SK-N-SH (cell line): ENCODE measurements around the gene PELI2. TPM values are rescaled to one million over a fixed set of nuclear protein-coding genes. Genes with fewer than 3 reads are reported as not detected.

Source experiments
- CTCF ChIA-PET: fragments of 300-600, 350-600 bp; formaldehyde crosslinking; extraction: SDS; loops from one replicate; lab custom pipeline; 2021; lab: Yijun Ruan, JAX
- POLR2A ChIA-PET: fragments of 350-600 bp; sonication (Branson Sonifier 250); formaldehyde crosslinking; extraction: SDS; loops from one replicate; lab custom pipeline; 2020; ENCODE audit warnings: antibody characterized with exemption, inconsistent platforms; lab: Yijun Ruan, JAX
- DNase-seq: peaks from one replicate; pipeline ENCODE4 v3.0.0; 2012
- H2AFZ ChIP-seq: fragments of 200-600 bp; sonication (generic); 2 replicates; pipeline ENCODE4 v1.8.1; 2016; ENCODE audit warnings: antibody characterized with exemption, mild to moderate bottlenecking, low read depth
- H3F3A ChIP-seq: fragments of 200-600 bp; sonication (generic); replicated peaks from 2 replicates; pipeline ENCODE3; 2016; ENCODE audit warnings: antibody characterized with exemption, mild to moderate bottlenecking; ENCODE audit not compliant: insufficient read depth
- H3K27ac ChIP-seq, 2 experiments: fragments of 200-500 bp in 1 of 2; fragments of 200-600 bp in 1 of 2; sonication (Bioruptor generic) in 1 of 2; sonication (generic), shearing (Covaris generic) in 1 of 2; 2 replicates each; pipeline versions ENCODE4 v1.5.1 to v1.6.1; 2014 to 2016; ENCODE audit warnings: low read depth in 2 of 2, inconsistent platforms in 1 of 2, low read length in 1 of 2, mild to moderate bottlenecking in 1 of 2, mixed read lengths in 1 of 2
- H3K27me3 ChIP-seq: fragments of 200-600 bp; sonication (generic), shearing (Covaris generic); 2 replicates; pipeline ENCODE4 v1.6.1; 2016; ENCODE audit warnings: mixed run types; ENCODE audit not compliant: insufficient read depth
- H3K36me3 ChIP-seq, 2 experiments: fragments of 200-500 bp in 1 of 2; fragments of 200-600 bp in 1 of 2; sonication (Bioruptor generic) in 1 of 2; sonication (generic) in 1 of 2; replicated peaks in 1 of 2; 2 replicates each; pipeline versions ENCODE3 to v1.5.1; 2014 to 2016; ENCODE audit warnings: low read length in 1 of 2, mild to moderate bottlenecking in 1 of 2; ENCODE audit not compliant: insufficient read depth in 2 of 2, control insufficient read depth in 1 of 2
- H3K4me1 ChIP-seq, 2 experiments: fragments of 200-500 bp in 1 of 2; fragments of 200-600 bp in 1 of 2; sonication (Bioruptor generic) in 1 of 2; sonication (generic), shearing (Covaris generic) in 1 of 2; 2 replicates each; pipeline versions ENCODE4 v1.5.1 to v1.6.1; 2014 to 2016; ENCODE audit warnings: low read depth in 1 of 2, low read length in 1 of 2, mixed run types in 1 of 2; ENCODE audit not compliant: insufficient read depth in 2 of 2, control insufficient read depth in 1 of 2
- H3K4me2 ChIP-seq: fragments of 200-600 bp; sonication (generic), shearing (Covaris generic); 2 replicates; pipeline ENCODE4 v1.6.1; 2017; ENCODE audit warnings: mixed run types
- H3K4me3 ChIP-seq, 2 experiments: fragments of 200-500 bp in 1 of 2; fragments of 200-600 bp in 1 of 2; sonication (Bioruptor generic) in 1 of 2; sonication (generic), shearing (Covaris generic) in 1 of 2; 2 replicates each; pipeline versions ENCODE4 v1.5.1 to v1.8.1; 2014 to 2016; ENCODE audit warnings: low read depth in 2 of 2, inconsistent platforms in 1 of 2, low read length in 1 of 2, mild to moderate bottlenecking in 1 of 2, mixed read lengths in 1 of 2, moderate library complexity in 1 of 2
- H3K79me2 ChIP-seq: fragments of 200-600 bp; sonication (generic); 2 replicates; pipeline ENCODE4 v1.8.1; 2017; ENCODE audit warnings: mild to moderate bottlenecking; ENCODE audit not compliant: insufficient read depth
- H3K9ac ChIP-seq: fragments of 200-600 bp; sonication (generic); 2 replicates; pipeline ENCODE4 v1.6.1; 2017; ENCODE audit warnings: mixed run types
- H3K9me2 ChIP-seq: fragments of 200-600 bp; sonication (generic); 2 replicates; pipeline ENCODE4 v1.6.1; 2017; ENCODE audit warnings: mixed run types
- H3K9me3 ChIP-seq: fragments of 200-600 bp; sonication (generic); 2 replicates; pipeline ENCODE4 v1.6.1; 2017; ENCODE audit warnings: mixed run types, mild to moderate bottlenecking, moderate library complexity
- H4K20me1 ChIP-seq: fragments of 200-600 bp; sonication (generic); 2 replicates; pipeline ENCODE4 v1.6.1; 2017; ENCODE audit warnings: mild to moderate bottlenecking, mixed run types; ENCODE audit not compliant: insufficient read depth
- ELF1 ChIP-seq: IDR thresholded peaks from 2 replicates; pipeline ENCODE4 v1.4.0; 2012
- EZH2phosphoT487 ChIP-seq: fragments of 200-600 bp; sonication (generic); IDR thresholded peaks from 2 replicates; pipeline ENCODE4 v1.6.1; 2017; ENCODE audit warnings: low read depth, mixed run types, mild to moderate bottlenecking, antibody characterized with exemption, moderate library complexity, borderline replicate concordance
- MEF2A ChIP-seq: IDR thresholded peaks from 2 replicates; pipeline ENCODE4 v1.4.0; 2012; ENCODE audit warnings: low read depth, borderline replicate concordance
- NFIC ChIP-seq: IDR thresholded peaks from 2 replicates; pipeline ENCODE4 v1.4.0; 2012; ENCODE audit warnings: borderline replicate concordance
- NRF1 ChIP-seq: IDR thresholded peaks from 2 replicates; pipeline ENCODE4 v1.6.1; 2012; ENCODE audit warnings: low read depth, mild to moderate bottlenecking, low read length
- POLR2AphosphoS5 ChIP-seq: IDR thresholded peaks from 2 replicates; pipeline ENCODE4 v1.6.1; 2012; ENCODE audit warnings: low read depth, low read length
- RXRA ChIP-seq: IDR thresholded peaks from 2 replicates; pipeline ENCODE4 v1.4.0; 2012; ENCODE audit warnings: low read depth, mild to moderate bottlenecking, borderline replicate concordance
- SIN3A ChIP-seq: IDR thresholded peaks from 2 replicates; pipeline ENCODE4 v1.6.1; 2012; ENCODE audit warnings: low read depth, mild to moderate bottlenecking, low read length, moderate library complexity, borderline replicate concordance
- SMC3 ChIP-seq: IDR thresholded peaks from 2 replicates; pipeline ENCODE4 v1.6.1; 2012; ENCODE audit warnings: low read depth, low read length, improper control_type of control experiment
- TAF1 ChIP-seq: IDR thresholded peaks from 2 replicates; pipeline ENCODE4 v1.6.1; 2012; ENCODE audit warnings: low read depth, mild to moderate bottlenecking, low read length, moderate library complexity, borderline replicate concordance
- TCF12 ChIP-seq: IDR thresholded peaks from 2 replicates; pipeline ENCODE4 v1.4.0; 2012
- YY1 ChIP-seq: IDR thresholded peaks from 2 replicates; pipeline ENCODE4 v1.4.0; 2012; ENCODE audit warnings: low read depth, mild to moderate bottlenecking
- WGBS: methylation state at CpG from one replicate; pipeline ENCODE4 v1.1.6; 2017; ENCODE audit warnings: low lambda C conversion rate; 5-methylcytosine and 5-hydroxymethylcytosine counted together
- polyA plus RNA-seq, 3 experiments: library from polyadenylated mRNA; depleted of rRNA; stranded (reverse); fragments of >200 nt; gene quantifications; 2 replicates each; pipeline ENCODE4 v1.2.3, GENCODE V29; 2012
- TF ChIP-seq, protein P1 (sequence below): fragments of 150-350 bp; IDR thresholded peaks from 2 replicates; pipeline ENCODE4 v1.6.1; 2016; ENCODE audit warnings: mild to moderate bottlenecking, low read depth, low read length
- TF ChIP-seq, protein P2 (sequence below): fragments of 150-350 bp; IDR thresholded peaks from 2 replicates; pipeline ENCODE4 v1.6.1; 2017; ENCODE audit warnings: antibody characterized with exemption, low read length, low read depth, borderline replicate concordance
- TF ChIP-seq, protein P3 (sequence below): fragments of 200-600 bp; sonication (generic); IDR thresholded peaks from 2 replicates; pipeline ENCODE4 v1.6.1; 2017; ENCODE audit warnings: antibody characterized with exemption, mild to moderate bottlenecking, moderate library complexity
- TF ChIP-seq, protein P4 (sequence below): IDR thresholded peaks from 2 replicates; pipeline ENCODE4; 2012

Gene PELI2
- polyA plus RNA-seq, 1 of the 3 experiments (the other 2 are of a cell fraction) = not detected

DNA sequence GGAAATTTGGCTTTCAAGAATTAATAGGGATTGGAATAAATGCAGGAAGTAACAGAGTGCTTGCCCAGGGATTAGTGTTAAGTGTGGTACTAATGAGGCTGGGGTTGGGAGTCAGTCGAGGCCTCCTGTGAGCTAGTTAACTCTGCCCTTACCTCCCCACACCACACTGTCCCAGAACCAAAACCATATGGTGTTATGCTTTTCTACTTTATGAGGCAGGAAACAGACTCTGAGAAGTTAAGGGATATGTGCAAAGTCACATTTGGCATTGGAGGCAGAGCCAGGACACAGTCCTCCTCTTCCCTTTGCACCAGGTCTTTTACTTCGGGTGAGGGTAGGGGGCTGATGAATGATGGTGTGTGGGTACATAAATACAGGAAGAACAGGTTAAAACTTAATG is 41.9 kb downstream of the PELI2 start:
- ChIA-PET POLR2A (no interaction called here), CTCF (no interaction called here)
- no peak overlapping the region for H3K4me3 ChIP-seq
- no peaks in the 10 kb centered on the region for H3K36me3 ChIP-seq
- no peaks in the 10 kb centered on the region for H3K27me3 ChIP-seq
- H3F3A ChIP-seq = no peaks in the 10 kb centered on the region
- no peak overlapping the region for H2AFZ ChIP-seq
- H3K27ac ChIP-seq = no peak overlapping the region
- DNase-seq = no peak
- no peak overlapping the region for H3K9ac ChIP-seq
- H3K79me2 ChIP-seq = no peaks in the 10 kb centered on the region
- H3K9me3 ChIP-seq = no peaks in the 10 kb centered on the region; the same call in 1 of the 2 replicates
- TF ChIP-seq, protein P1, sequence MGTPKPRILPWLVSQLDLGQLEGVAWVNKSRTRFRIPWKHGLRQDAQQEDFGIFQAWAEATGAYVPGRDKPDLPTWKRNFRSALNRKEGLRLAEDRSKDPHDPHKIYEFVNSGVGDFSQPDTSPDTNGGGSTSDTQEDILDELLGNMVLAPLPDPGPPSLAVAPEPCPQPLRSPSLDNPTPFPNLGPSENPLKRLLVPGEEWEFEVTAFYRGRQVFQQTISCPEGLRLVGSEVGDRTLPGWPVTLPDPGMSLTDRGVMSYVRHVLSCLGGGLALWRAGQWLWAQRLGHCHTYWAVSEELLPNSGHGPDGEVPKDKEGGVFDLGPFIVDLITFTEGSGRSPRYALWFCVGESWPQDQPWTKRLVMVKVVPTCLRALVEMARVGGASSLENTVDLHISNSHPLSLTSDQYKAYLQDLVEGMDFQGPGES = no peak
- TF ChIP-seq RXRA (no peak), SMC3 (no peak), POLR2AphosphoS5 (no peak), MEF2A (no peak), EZH2phosphoT487 (no peak), TAF1 (no peak), ELF1 (no peak), NRF1 (no peak), TCF12 (no peak), NFIC (no peak), SIN3A (no peak), YY1 (no peak)
- TF ChIP-seq, protein P2, sequence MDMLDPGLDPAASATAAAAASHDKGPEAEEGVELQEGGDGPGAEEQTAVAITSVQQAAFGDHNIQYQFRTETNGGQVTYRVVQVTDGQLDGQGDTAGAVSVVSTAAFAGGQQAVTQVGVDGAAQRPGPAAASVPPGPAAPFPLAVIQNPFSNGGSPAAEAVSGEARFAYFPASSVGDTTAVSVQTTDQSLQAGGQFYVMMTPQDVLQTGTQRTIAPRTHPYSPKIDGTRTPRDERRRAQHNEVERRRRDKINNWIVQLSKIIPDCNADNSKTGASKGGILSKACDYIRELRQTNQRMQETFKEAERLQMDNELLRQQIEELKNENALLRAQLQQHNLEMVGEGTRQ = no peak
- TF ChIP-seq, protein P3, sequence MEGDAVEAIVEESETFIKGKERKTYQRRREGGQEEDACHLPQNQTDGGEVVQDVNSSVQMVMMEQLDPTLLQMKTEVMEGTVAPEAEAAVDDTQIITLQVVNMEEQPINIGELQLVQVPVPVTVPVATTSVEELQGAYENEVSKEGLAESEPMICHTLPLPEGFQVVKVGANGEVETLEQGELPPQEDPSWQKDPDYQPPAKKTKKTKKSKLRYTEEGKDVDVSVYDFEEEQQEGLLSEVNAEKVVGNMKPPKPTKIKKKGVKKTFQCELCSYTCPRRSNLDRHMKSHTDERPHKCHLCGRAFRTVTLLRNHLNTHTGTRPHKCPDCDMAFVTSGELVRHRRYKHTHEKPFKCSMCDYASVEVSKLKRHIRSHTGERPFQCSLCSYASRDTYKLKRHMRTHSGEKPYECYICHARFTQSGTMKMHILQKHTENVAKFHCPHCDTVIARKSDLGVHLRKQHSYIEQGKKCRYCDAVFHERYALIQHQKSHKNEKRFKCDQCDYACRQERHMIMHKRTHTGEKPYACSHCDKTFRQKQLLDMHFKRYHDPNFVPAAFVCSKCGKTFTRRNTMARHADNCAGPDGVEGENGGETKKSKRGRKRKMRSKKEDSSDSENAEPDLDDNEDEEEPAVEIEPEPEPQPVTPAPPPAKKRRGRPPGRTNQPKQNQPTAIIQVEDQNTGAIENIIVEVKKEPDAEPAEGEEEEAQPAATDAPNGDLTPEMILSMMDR = no peak
- TF ChIP-seq, protein P4, sequence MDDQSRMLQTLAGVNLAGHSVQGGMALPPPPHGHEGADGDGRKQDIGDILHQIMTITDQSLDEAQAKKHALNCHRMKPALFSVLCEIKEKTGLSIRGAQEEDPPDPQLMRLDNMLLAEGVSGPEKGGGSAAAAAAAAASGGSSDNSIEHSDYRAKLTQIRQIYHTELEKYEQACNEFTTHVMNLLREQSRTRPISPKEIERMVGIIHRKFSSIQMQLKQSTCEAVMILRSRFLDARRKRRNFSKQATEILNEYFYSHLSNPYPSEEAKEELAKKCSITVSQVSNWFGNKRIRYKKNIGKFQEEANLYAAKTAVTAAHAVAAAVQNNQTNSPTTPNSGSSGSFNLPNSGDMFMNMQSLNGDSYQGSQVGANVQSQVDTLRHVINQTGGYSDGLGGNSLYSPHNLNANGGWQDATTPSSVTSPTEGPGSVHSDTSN = no peak
- 3% methylated on average over 2 of the region's 2 CpGs for WGBS
- no peaks in the 10 kb centered on the region for H4K20me1 ChIP-seq
- H3K4me2 ChIP-seq = no peak overlapping the region
- H3K9me2 ChIP-seq = no peaks in the 10 kb centered on the region
- H3K4me1 ChIP-seq = no peaks in the 10 kb centered on the region
